AG20443 (cell line): ENCODE measurements around the gene ZNF433.
"Not testable (repeated sequence)": the region's sequence is repeated elsewhere in the genome, so short reads cannot be mapped to it uniquely, and the experiment has no call there.

Experiments used
- DNase-seq: peaks from one replicate; pipeline ENCODE4 v3.0.0; 2012; ENCODE audit warnings: low spot score, mixed read lengths

ZNF433 gene

GRCh38 chr19:12035220-12036172, at the start of gene ZNF433:
Gene ZNF433, minus strand, starts transcription at chr19:12035679. Its CDS starts 140 bp downstream, at chr19:12035539.
- DNase-seq, result peak; percentile 99

GRCh38 chr19:12083336-12083735, 47.9 kb upstream of the ZNF433 start:
- DNase-seq, result not testable (repeated sequence)

DNA sequence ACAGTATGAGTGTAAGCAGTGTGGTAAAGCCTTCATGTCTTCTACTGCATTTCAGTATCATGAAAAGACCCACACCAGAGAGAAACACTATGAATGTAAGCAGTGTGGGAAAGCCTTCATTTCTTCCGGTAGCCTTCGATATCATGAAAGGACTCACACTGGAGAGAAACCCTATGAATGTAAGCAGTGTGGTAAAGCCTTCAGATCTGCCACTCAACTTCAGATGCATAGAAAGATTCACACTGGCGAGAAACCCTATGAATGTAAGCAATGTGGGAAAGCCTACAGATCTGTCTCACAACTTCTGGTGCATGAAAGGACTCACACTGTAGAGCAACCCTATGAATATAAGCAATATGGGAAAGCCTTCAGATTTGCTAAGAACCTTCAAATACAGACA, 41.9 kb upstream of the ZNF433 start:
- no peak for DNase-seq

DNA sequence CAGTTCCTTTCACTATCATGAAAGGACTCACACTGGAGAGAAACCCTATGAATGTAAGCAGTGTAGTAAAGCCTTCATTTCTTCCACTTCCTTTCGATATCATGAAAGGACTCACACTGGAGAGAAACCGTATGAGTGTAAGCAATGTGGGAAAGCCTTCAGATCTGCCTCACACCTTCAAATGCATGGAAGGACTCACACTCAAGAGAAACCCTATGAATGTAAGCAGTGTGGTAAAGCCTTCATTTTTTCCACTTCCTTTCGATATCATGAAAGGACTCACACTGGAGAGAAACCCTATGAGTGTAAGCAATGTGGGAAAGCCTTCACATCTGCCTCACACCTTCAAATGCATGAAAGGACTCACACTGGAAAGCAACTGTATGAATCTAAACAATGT, 40.9 kb upstream of the ZNF433 start:
- not testable (repeated sequence) for DNase-seq

DNA sequence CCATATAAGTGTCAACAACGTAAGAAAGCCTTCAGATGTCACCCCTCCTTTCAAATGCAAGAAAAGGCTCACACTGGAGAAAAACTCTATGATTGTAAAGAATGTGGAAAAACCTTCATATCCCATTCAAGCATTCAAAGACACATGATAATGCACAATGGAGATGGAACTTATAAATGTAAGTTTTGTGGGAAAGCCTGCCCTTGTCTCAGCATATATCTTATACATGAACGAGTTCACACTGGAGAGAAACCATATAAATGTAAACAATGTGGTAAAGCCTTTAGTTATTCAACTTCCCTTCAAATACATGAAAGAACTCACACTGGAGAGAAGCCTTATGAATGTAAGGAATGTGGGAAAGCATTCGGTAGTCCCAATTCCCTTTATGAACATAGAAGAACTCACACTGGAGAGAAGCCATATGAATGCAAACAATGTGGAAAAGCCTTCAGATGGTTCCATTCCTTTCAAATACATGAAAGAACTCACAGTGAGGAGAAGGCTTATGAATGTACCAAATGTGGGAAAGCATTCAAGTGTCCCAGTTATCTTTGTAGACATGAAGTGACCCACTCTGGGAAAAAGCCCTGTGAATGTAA, 40.2 kb upstream of the ZNF433 start:
- DNase-seq, result no peak

DNA sequence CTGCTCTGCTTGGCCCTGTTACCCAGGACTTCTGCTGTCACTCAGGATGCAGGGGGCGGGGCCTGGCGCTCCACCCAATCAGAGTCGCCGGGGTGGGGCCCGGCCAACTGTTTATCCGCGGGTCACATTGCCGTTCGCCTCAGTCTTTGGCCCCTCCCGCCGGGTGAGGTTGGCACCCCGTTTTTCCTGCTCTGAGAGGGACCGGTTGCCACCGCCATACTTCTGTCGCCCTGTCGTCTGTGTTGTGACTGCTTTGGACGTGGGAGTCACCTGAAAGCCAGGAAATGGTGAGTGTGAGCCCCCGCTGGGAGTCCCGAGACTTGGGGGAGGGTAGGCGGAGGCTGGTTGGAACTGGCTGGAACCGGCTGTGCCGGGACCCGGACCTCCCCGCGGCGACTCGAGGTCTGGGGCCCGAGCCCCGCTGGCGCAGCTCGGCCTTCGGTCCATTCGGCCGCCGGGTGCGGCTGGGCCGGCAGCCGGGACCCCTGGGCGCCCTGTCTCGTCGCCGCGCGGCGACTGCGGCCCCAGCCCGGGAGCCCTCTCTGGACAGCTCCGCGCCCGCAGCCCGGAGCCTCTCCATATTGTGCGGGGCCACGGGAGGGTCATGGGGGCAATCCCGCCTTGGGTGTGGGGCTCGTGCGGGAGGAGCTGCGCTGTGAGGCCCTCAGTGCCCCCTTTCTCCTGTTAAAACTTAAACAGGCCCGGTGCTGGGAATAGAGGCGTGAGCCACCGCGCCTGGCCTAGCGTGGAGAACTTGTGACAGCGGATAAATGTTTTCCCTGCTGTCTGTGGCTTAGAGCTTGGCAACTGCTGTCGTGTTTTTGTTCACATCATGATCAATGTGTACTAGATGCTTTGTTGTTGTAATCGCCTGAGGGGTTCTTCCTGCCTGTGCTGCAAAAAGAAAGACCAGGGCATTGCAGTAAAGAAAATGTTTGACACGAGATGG, 29.4 kb upstream of the ZNF433 start, which contains the start of gene ZNF844:
TSS of gene ZNF844 (plus strand) at position 142 of the 949 bp plus-strand sequence. CDS start at position 285, 143 bp downstream.
- peak; percentile 98 for DNase-seq

DNA sequence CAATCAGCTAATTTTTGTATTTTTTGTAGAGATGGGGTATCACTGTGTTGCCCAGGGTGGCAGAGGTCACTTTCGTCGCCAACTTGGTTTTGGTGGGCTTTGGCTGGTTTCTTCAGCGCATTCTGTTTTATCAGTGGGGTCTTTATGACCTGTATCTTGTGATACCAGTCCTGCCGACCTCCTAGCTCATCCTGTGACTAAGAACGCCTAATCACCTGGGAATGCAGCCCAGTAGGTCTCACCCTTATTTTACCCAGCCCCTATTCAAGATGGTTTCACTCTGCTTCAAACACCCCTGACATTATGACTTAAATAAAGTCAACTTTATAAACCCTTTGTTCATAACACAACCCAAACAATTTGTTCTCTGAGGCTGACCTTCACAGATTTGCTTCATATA, 20.3 kb upstream of the ZNF433 start:
- DNase-seq, result no peak

- DNase-seq, result peak; percentile 91
Observed at GRCh38 chr19:12052497-12053169, 17.2 kb upstream of the ZNF433 start, which contains the start of gene ZNF878. Gene ZNF878, minus strand, starts transcription at chr19:12052961. Its CDS starts 160 bp downstream, at chr19:12052801.

DNA sequence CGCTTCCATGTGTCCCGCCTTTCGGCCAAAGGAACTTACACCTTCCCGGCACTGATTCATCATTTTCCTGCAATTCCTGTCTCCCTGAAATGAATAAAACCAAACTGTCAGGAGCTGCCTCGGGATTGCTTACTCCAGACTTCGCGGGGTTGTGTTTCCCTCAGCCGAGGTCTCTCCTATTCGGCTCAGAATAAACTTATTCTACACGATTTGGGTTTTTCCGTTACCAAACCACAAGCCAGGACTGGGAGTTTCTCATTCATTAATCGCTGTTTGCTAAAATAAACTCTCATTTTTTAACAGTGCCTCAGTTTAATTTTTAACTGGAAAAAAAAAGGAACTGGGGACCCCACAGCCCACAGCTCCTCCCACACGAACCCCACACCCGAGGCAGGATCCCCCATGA, 16.6 kb upstream of the ZNF433 start:
- DNase-seq, result peak; percentile 15

- DNase-seq, result no peak
Observed at GRCh38 chr19:12047868-12048267, 12.4 kb upstream of the ZNF433 start.

- no peak for DNase-seq
Observed at GRCh38 chr19:12043752-12044422, 8.4 kb upstream of the ZNF433 start.

GRCh38 chr19:12042893-12043292, 7.4 kb upstream of the ZNF433 start:
- DNase-seq, result no peak

DNA sequence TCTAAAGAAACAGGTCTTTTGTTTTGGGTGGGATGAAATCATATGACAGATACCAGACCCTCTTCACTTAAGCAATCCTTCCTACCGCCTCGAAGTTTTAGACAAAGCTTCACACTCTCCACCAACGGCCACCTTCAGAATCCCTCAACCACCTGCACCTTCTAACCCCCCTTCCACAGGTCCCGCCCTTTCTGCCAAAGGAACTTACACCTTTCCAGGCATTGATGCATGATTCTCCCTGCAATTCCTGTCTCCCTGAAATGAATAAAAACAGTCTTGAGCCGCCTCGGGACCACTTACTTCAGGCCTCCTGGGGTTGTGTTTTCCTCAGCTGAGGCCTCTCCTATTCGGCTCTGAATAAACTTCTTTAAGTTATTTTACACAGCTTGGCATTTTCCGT, 859 bp downstream of the ZNF433 start:
- DNase-seq, result peak; percentile 28

- DNase-seq, result no peak
Observed at GRCh38 chr19:12034198-12034597, 1.3 kb downstream of the ZNF433 start.

DNA sequence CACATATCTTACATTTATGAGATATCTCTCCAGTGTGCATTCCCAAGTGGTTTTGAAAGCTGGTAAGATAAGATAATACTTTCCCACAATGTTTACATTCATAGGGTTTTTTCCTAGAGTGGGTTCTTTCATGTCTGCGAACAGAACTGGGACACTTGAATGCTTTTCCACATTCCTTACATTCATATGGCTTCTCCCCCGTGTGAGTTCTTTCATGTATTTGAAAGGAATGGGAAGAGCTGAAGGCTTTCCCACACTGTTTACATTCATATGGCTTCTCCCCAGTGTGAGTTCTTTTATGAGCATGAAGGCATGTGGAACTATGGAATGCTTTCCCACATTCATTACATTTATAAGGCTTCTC, 19.7 kb downstream of the ZNF433 start:
- no peak for DNase-seq

- DNase-seq, result no peak
Observed at GRCh38 chr19:12015015-12015752, 20.3 kb downstream of the ZNF433 start.

GRCh38 chr19:12000152-12000981, 35.1 kb downstream of the ZNF433 start:
- peak; percentile 35 for DNase-seq

DNA sequence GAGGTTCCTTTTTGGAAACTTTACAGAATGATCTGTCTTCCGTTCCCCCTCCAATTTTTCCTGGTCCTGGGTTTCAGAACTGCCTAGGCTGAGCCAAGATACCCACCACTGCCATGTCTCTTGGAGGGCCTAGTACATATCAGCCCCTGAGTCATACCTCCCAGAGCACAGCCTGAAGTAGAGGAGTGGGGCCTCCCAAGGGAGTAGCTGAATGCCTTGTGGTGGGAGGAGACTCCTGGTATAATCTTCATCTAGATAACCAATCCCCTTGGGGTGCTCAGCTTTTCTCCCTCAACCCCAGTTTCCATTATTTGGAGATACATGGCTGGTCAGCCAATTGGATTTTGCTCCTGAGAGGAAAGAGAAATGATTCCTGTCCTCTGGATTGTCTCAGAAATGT, 40.3 kb downstream of the ZNF433 start:
- peak; percentile 12 for DNase-seq

DNA sequence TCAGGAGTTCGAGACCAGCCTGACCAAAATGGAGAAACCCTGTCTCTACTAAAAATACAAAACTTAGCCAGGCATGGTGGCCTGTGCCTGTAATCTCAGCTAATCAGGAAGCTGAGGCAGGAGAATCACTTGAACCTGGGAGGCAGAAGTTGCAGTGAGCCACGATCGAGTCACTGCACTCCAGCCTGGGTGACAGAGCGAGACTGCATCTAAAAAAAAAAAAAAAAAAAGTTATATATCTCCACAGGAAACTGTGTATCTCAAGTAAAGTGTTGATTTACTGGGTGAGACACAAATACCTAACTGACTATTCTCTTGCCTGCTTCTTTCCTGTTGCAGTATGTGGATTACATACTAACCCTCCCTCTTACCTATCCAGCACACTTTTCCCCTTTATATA, 43.6 kb downstream of the ZNF433 start:
- DNase-seq, result not testable (repeated sequence)
